AG09319 (cell line): Measurements from ENCODE around the gene NRP2.

Experiments used
- DNase-seq: peaks from one replicate; pipeline ENCODE4 v3.0.0-alpha.2; 2010; ENCODE audit warnings: low read depth; ENCODE audit errors: extremely low read depth
- CTCF ChIP-seq: IDR thresholded peaks from 2 replicates; pipeline ENCODE4 v1.5.1; 2011; ENCODE audit warnings: low read depth, mild to moderate bottlenecking, inconsistent platforms, low read length, moderate library complexity

NRP2 gene

GRCh38 chr2:205714058-205714776, 31.9 kb downstream of the NRP2 start:
- DNase-seq, result no peak
- TF ChIP-seq CTCF, result no peak

- no peak for TF ChIP-seq CTCF
- DNase-seq, result no peak
Observed at GRCh38 chr2:205714789-205715720, 32.8 kb downstream of the NRP2 start.

GRCh38 chr2:205715831-205716525, 33.7 kb downstream of the NRP2 start:
- no peak for DNase-seq
- no peak; the same call in 1 of the 2 replicates for TF ChIP-seq CTCF

- TF ChIP-seq CTCF, result no peak
- DNase-seq, result no peak
Observed at GRCh38 chr2:205717175-205717846, 35.0 kb downstream of the NRP2 start.

GRCh38 chr2:205717999-205718398, 35.7 kb downstream of the NRP2 start:
- DNase-seq, result no peak

GRCh38 chr2:205719847-205720246, 37.5 kb downstream of the NRP2 start:
- no peak for DNase-seq
- no peak for TF ChIP-seq CTCF

More at GRCh38 chr2:205717999-205718398, 35.7 kb downstream of the NRP2 start:
- no peak for TF ChIP-seq CTCF
